Caco-2 (cell line): Measurements from ENCODE around the gene CLINT1. TPM values are rescaled to one million over a fixed set of nuclear protein-coding genes. Genes with fewer than 3 reads are reported as not detected.

ENCODE experiments used
- BruUV-seq: library from RNA; stranded (reverse); fragments of 400-500 nt; replicated peaks from 2 replicates; lab custom pipeline; 2021; lab: Mats Ljungman, UMichigan
- CTCF ChIA-PET: fragments of 300-600 bp; sonication (Branson Sonifier 250); formaldehyde crosslinking; loops from one replicate; lab custom pipeline; 2022; ENCODE audit warnings: antibody characterized with exemption; lab: Charles Lee
- POLR2A ChIA-PET: fragments of 300-600 bp; sonication (Branson Sonifier 250); formaldehyde crosslinking; loops from one replicate; lab custom pipeline; 2022; ENCODE audit warnings: antibody characterized with exemption; lab: Charles Lee
- DNase-seq, 2 experiments: peaks; one replicate each; pipeline versions ENCODE4 v3.0.0 to v3.0.0-alpha.2; 2020 to 2022
- H3K27me3 ChIP-seq: replicated peaks from 2 replicates; pipeline ENCODE4 v1.6.0; 2011; ENCODE audit warnings: low read length; ENCODE audit not compliant: control insufficient read depth, insufficient read depth
- H3K36me3 ChIP-seq: 2 replicates; pipeline ENCODE4 v1.5.1; 2011; ENCODE audit warnings: low read length; ENCODE audit not compliant: control insufficient read depth, insufficient read depth
- H3K4me1 ChIP-seq: fragments of 250-450 bp; sonication (Bioruptor Pico); 2 replicates; pipeline ENCODE4 v1.5.1; 2020; ENCODE audit warnings: mild to moderate bottlenecking
- H3K4me3 ChIP-seq: 2 replicates; pipeline ENCODE4 v1.5.1; 2011; ENCODE audit warnings: low read depth, mild to moderate bottlenecking, control low read depth, low read length
- H3K9me3 ChIP-seq: fragments of 250-450 bp; sonication (Bioruptor Pico); 2 replicates; pipeline ENCODE4 v1.5.1; 2020; ENCODE audit warnings: mild to moderate bottlenecking, moderate library complexity
- H3K27ac Mint-ChIP-seq: one replicate; pipeline ENCODE4 v1.8.0; 2022; ENCODE audit warnings: mixed read lengths; ENCODE audit not compliant: unreplicated experiment
- H3K27me3 Mint-ChIP-seq: one replicate; pipeline ENCODE4 v1.8.0; 2022; ENCODE audit warnings: mixed read lengths; ENCODE audit not compliant: insufficient read depth, unreplicated experiment
- H3K36me3 Mint-ChIP-seq: one replicate; pipeline ENCODE4 v1.8.0; 2022; ENCODE audit warnings: mild to moderate bottlenecking, mixed read lengths; ENCODE audit not compliant: insufficient read depth, unreplicated experiment
- H3K4me1 Mint-ChIP-seq: one replicate; pipeline ENCODE4 v1.8.0; 2022; ENCODE audit warnings: low read depth, mixed read lengths; ENCODE audit not compliant: unreplicated experiment
- H3K4me3 Mint-ChIP-seq: one replicate; pipeline ENCODE4 v1.8.0; 2022; ENCODE audit warnings: mild to moderate bottlenecking, moderate library complexity, mixed read lengths; ENCODE audit not compliant: unreplicated experiment
- H3K9me3 Mint-ChIP-seq: one replicate; pipeline ENCODE4 v1.8.0; 2022; ENCODE audit warnings: mixed read lengths; ENCODE audit not compliant: unreplicated experiment
- CTCF ChIP-seq, 2 experiments: fragments of 200-600 bp in 1 of 2; IDR thresholded peaks; 1 replicate in 1 of 2; 2 replicates in 1 of 2; pipeline versions ENCODE4 v1.5.1 to v1.8.0; 2011 to 2022; ENCODE audit warnings: antibody characterized with exemption in 1 of 2, control low read depth in 1 of 2, inconsistent platforms in 1 of 2, low read depth in 1 of 2, low read length in 1 of 2, mild to moderate bottlenecking in 1 of 2, moderate library complexity in 1 of 2; ENCODE audit not compliant: insufficient read depth in 1 of 2, severe bottlenecking in 1 of 2, unreplicated experiment in 1 of 2
- intact Hi-C: fragments of 100-400 bp; cut with micrococcal nuclease; formaldehyde crosslinking; loops from one replicate; pipeline ENCODE4 v1.10.0; 2022; ENCODE audit not compliant: unreplicated experiment
- total RNA-seq: library from RNA; stranded (reverse); gene quantifications from 2 replicates; pipeline ENCODE4 v1.2.3, GENCODE V29; 2022

CLINT1 gene
- total RNA-seq, 1 experiment from 2014 or later, result 88.7 TPM

- H3K4me1 Mint-ChIP-seq, result peaks cover 20% of the 10 kb centered on the region
- H3K27ac Mint-ChIP-seq, result no peak overlapping the region
- BruUV-seq, result no TSS peak
- no peak overlapping the region for H3K4me3 Mint-ChIP-seq
- Histone ChIP-seq H3K4me1 (no peaks in the 10 kb centered on the region; the same call in 1 of the 2 replicates), H3K4me3 (no peak overlapping the region), H3K27me3 (no peaks in the 10 kb centered on the region), H3K9me3 (no peaks in the 10 kb centered on the region), H3K36me3 (no peaks in the 10 kb centered on the region)
- TF ChIP-seq CTCF (IDR thresholded peaks at IDR 0.05; ENCODE audit: insufficient read depth in 1 of 2, low read depth in 1 of 2, low read length in 1 of 2, severe bottlenecking in 1 of 2, unreplicated experiment in 1 of 2), result no peak
- POLR2A ChIA-PET, result no interaction called here
- no peaks in the 10 kb centered on the region for H3K27me3 Mint-ChIP-seq
- DNase-seq, result no peak
- CTCF ChIA-PET, result no interaction called here
- H3K36me3 Mint-ChIP-seq, result peaks cover 6% of the 10 kb centered on the region
- no peaks in the 10 kb centered on the region for H3K9me3 Mint-ChIP-seq
- intact Hi-C loops, result no loop called here
Observed at GRCh38 chr5:157839157-157839795, 19.7 kb downstream of the CLINT1 start.

- no peaks in the 10 kb centered on the region for H3K27me3 ChIP-seq
- no peaks in the 10 kb centered on the region for H3K36me3 ChIP-seq
- H3K4me3 ChIP-seq, result no peak overlapping the region
- ChIA-PET CTCF (no interaction called here), POLR2A (no interaction called here)
- BruUV-seq, result no TSS peak
- Mint-ChIP-seq H3K9me3 (no peaks in the 10 kb centered on the region), H3K27me3 (no peaks in the 10 kb centered on the region), H3K4me3 (no peak overlapping the region), H3K4me1 (peaks cover 20% of the 10 kb centered on the region), H3K36me3 (peaks cover 19% of the 10 kb centered on the region), H3K27ac (no peak overlapping the region)
- no peaks in the 10 kb centered on the region; the same call in 1 of the 2 replicates for H3K4me1 ChIP-seq
- no peaks in the 10 kb centered on the region for H3K9me3 ChIP-seq
- TF ChIP-seq CTCF (IDR thresholded peaks at IDR 0.05; ENCODE audit: insufficient read depth in 1 of 2, low read depth in 1 of 2, low read length in 1 of 2, severe bottlenecking in 1 of 2, unreplicated experiment in 1 of 2), result no peak
- no peak for DNase-seq
- intact Hi-C loops, result no loop called here
Observed at GRCh38 chr5:157836121-157836753, 22.7 kb downstream of the CLINT1 start.

- ChIA-PET POLR2A (no interaction called here), CTCF (no interaction called here)
- Mint-ChIP-seq H3K27me3 (no peaks in the 10 kb centered on the region), H3K4me1 (peaks cover 15% of the 10 kb centered on the region), H3K27ac (no peak overlapping the region), H3K36me3 (peaks cover 14% of the 10 kb centered on the region), H3K4me3 (no peak overlapping the region), H3K9me3 (no peaks in the 10 kb centered on the region)
- Histone ChIP-seq H3K27me3 (no peaks in the 10 kb centered on the region), H3K4me3 (no peak overlapping the region), H3K4me1 (no peaks in the 10 kb centered on the region; the same call in 1 of the 2 replicates), H3K36me3 (no peaks in the 10 kb centered on the region), H3K9me3 (no peaks in the 10 kb centered on the region)
- no TSS peak for BruUV-seq
- intact Hi-C loops, result no loop called here
- DNase-seq, result no peak
- TF ChIP-seq CTCF (IDR thresholded peaks at IDR 0.05; ENCODE audit: insufficient read depth in 1 of 2, low read depth in 1 of 2, low read length in 1 of 2, severe bottlenecking in 1 of 2, unreplicated experiment in 1 of 2), result no peak
Observed at GRCh38 chr5:157835041-157835440, 23.9 kb downstream of the CLINT1 start.
